Right lobe of liver (tissue), 6 donors: ENCODE measurements around the gene GRIK1. TPM values are rescaled to one million over a fixed set of nuclear protein-coding genes. Genes with fewer than 3 reads are reported as not detected.

Experiments used
- ATAC-seq, 4 donors: fragments of 200-7000 bp; cut with Tn5 transposase; one replicate each; pipeline ENCODE4 v1.9.1; 2020; ENCODE audit warnings: mild to moderate bottlenecking in 4 of 4, moderate library complexity in 4 of 4
- DNase-seq, 3 donors: peaks; one replicate each; pipeline ENCODE4 v3.0.0-alpha.2; 2020
- H3K27ac ChIP-seq, 3 donors: fragments of 200-600 bp; one replicate each; pipeline ENCODE4 v1.8.0; 2022
- H3K27me3 ChIP-seq, 2 donors: fragments of 200-600 bp; one replicate each; pipeline ENCODE4 v1.8.0; 2022
- H3K36me3 ChIP-seq, 4 donors: fragments of 200-600 bp; sonication (generic) in 1 of 4; one replicate each; pipeline versions ENCODE4 v1.5.1 to v1.8.0; 2017 to 2022; ENCODE audit warnings: control low read depth in 1 of 4
- H3K4me1 ChIP-seq, 4 donors: fragments of 200-600 bp; sonication (generic) in 1 of 4; one replicate each; pipeline versions ENCODE4 v1.5.1 to v1.8.0; 2017 to 2022; ENCODE audit warnings: control low read depth in 1 of 4
- H3K4me3 ChIP-seq, 3 donors: fragments of 200-600 bp; one replicate each; pipeline ENCODE4 v1.8.0; 2022
- H3K9me3 ChIP-seq, 4 donors: fragments of 200-600 bp; sonication (generic) in 1 of 4; one replicate each; pipeline versions ENCODE4 v1.5.1 to v1.8.0; 2017 to 2022; ENCODE audit warnings: control low read depth in 1 of 4
- CTCF ChIP-seq, 4 donors: fragments of 200-600 bp in 3 of 4; fragments of 450-650 bp in 1 of 4; IDR thresholded peaks; one replicate each; pipeline versions ENCODE4 v1.5.1 to v1.8.0; 2016 to 2022; ENCODE audit warnings: antibody characterized with exemption in 4 of 4, mild to moderate bottlenecking in 2 of 4
- POLR2A ChIP-seq: fragments of 450-650 bp; IDR thresholded peaks from one replicate; pipeline ENCODE4 v1.6.1; 2017; ENCODE audit warnings: antibody characterized with exemption, mild to moderate bottlenecking
- WGBS: methylation state at CpG from one replicate; pipeline ENCODE4 v1.1.6; 2018; ENCODE audit warnings: low coverage, low lambda C conversion rate; ENCODE audit not compliant: insufficient coverage; ENCODE audit errors: missing lambda C conversion rate; 5-methylcytosine and 5-hydroxymethylcytosine counted together
- intact Hi-C, 2 donors: fragments of 100-400 bp; cut with DNase I; formaldehyde crosslinking; loops; one replicate each; pipeline versions ENCODE4 v1.11.2 to v1.14.1; 2022
- total RNA-seq, 6 experiments: library from RNA; depleted of rRNA in 2 of 6; stranded (reverse); fragments of >200 nt in 2 of 6; fragmentation: NEBNext Ultra II Directional in 3 of 6; extraction: Animal tissue kit (Norgen Biotek cat#: 25700) in 3 of 6; gene quantifications; one replicate each; pipeline versions ENCODE4 v1.1.0 to v1.2.4, GENCODE V29; 2016 to 2023
- donor health status: DM: no; HTN: yes; CAD: no.
- donor health status: DM: no; HTN: no; CAD: no.
- donor health status: DM: no; HTN: no; CAD: no.
- donor health status: DM: no; HTN: yes; CAD: no.
- donor health status: DM: no; HTN: yes; CAD: no.

Gene GRIK1
- total RNA-seq, 6 experiments from 2014 or later = not detected

GRCh38 chr21:29657240-29657989 lies 282.4 kb downstream of the GRIK1 start:
- H3K27me3 ChIP-seq = no peaks in the 10 kb centered on the region
- no peak overlapping the region for H3K27ac ChIP-seq
- intact Hi-C loops = no loop called here
- no peak overlapping the region for H3K4me3 ChIP-seq
- ATAC-seq (no peak), DNase-seq (no peak)
- H3K4me1 ChIP-seq = no peaks in the 10 kb centered on the region
- H3K9me3 ChIP-seq = no peaks in the 10 kb centered on the region
- TF ChIP-seq POLR2A (no peak), CTCF (IDR thresholded peaks at IDR 0.05) (no peak)
- WGBS = 52% methylated on average over 9 of the region's 9 CpGs
- H3K36me3 ChIP-seq = no peaks in the 10 kb centered on the region

DNA sequence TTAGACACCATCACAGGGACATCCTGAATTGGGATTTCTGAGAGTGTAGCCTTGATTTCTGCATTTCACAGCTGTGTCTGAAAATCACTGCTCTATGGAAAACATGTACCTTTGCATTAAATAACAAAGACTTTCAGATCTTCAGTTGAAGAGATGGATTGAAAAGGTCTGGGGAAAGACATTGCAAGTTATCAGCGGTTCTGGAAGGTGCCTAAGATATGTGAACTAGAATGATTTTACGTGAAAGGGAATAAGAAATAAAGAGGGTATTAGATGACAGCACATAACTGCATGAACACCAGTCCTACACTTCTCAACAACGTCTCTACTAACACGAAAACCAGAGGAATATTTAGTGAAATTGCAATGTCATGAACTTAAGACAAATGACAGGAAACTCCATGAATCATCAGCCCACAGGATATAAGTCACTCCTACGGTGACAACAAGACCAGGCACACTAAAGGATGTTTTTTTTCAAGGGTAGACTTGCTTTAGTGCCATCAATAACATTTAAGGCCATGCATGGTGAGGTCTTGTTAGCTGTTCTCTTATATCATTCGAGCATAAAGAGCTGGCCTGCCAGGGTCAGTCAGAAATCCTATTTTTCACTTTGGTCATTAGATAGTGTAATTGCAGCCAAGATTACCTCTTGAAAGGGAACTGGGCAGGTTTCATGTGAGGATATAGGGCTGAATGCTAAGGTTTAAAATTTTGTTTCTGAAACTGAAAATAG lies 283.1 kb downstream of the GRIK1 start:
- no peak overlapping the region for H3K27ac ChIP-seq
- no peak overlapping the region for H3K4me3 ChIP-seq
- intact Hi-C loops = no loop called here
- peak; percentile 39 to 82 (median 63) for ATAC-seq
- no peak for DNase-seq
- no peaks in the 10 kb centered on the region for H3K27me3 ChIP-seq
- no peaks in the 10 kb centered on the region for H3K36me3 ChIP-seq
- WGBS = 33% methylated on average over 6 of the region's 6 CpGs
- no peaks in the 10 kb centered on the region for H3K9me3 ChIP-seq
- H3K4me1 ChIP-seq = no peaks in the 10 kb centered on the region
- TF ChIP-seq CTCF (IDR thresholded peaks at IDR 0.05) (no peak), POLR2A (no peak)

DNA sequence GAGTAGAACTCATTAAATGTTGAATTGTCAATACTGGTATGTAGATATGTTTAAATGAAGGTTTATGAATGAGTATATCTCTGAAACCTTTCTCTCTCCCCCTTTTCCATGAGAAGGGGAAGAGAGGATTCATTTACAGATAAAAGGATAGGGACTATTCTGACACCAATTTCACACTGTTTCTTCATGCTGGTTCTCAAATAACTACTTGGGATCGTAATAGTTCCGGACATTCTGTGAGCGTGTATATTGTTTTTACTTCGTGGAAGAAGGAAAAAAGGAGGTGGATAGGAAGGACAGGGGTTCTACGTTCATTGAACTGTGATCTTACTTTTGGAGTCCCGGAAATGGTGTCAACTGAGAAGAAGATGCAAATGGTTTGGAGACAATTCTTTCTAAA lies 284.2 kb downstream of the GRIK1 start:
- Histone ChIP-seq H3K27ac (no peak overlapping the region), H3K9me3 (no peaks in the 10 kb centered on the region), H3K27me3 (no peaks in the 10 kb centered on the region), H3K4me1 (no peaks in the 10 kb centered on the region), H3K36me3 (no peaks in the 10 kb centered on the region), H3K4me3 (no peak overlapping the region)
- no peak for TF ChIP-seq POLR2A
- TF ChIP-seq CTCF (IDR thresholded peaks at IDR 0.05) = no peak
- no peak for ATAC-seq
- intact Hi-C loops = no loop called here
- DNase-seq = no peak
- WGBS = 83% methylated on average over 6 of the region's 6 CpGs

DNA sequence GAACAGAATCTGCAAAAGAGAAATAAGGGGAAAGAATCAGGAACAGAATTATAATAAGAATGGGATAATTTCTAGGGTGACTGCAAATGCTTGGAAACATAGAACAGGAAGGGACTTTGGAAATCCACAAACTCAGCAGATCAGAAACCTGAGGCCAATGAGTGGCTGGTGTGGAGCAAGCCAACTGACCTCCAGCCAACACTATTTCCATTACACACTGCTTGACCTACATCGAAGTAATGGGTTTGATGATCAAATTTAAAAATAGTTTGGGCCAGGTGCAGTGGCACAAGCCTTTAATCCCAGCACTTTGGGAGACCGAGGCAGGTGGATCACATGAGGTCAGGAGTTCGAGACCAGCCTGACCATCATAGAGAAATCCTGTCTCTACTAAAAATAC lies 284.9 kb downstream of the GRIK1 start:
- H3K4me3 ChIP-seq = no peak overlapping the region
- no peak for DNase-seq
- TF ChIP-seq POLR2A (no peak), CTCF (IDR thresholded peaks at IDR 0.05) (no peak)
- no peak for ATAC-seq
- no peaks in the 10 kb centered on the region for H3K36me3 ChIP-seq
- intact Hi-C loops = no loop called here
- WGBS = 77% methylated on average over 2 of the region's 3 CpGs
- no peaks in the 10 kb centered on the region for H3K27me3 ChIP-seq
- H3K9me3 ChIP-seq = no peaks in the 10 kb centered on the region
- H3K4me1 ChIP-seq = no peaks in the 10 kb centered on the region
- no peak overlapping the region for H3K27ac ChIP-seq
